ENCODE measurements around the gene ANKRD55.
A peak's percentile ranks its signal among the peaks of the same experiment; 100 is the strongest.
"Not testable (repeated sequence)": the region's sequence is repeated elsewhere in the genome, so short reads cannot be mapped to it uniquely, and the experiment has no call there.

The ANKRD55 gene

GRCh38 chr5:56100439-56101176, 132.5 kb downstream of the ANKRD55 start:
- DNase-seq: no peak

- no peak for DNase-seq
These were observed 133.8 kb downstream of the ANKRD55 start for GRCh38 chr5:56099346-56099745.

- DNase-seq: no peak
These were observed 136.1 kb downstream of the ANKRD55 start for GRCh38 chr5:56097055-56097454.

DNA sequence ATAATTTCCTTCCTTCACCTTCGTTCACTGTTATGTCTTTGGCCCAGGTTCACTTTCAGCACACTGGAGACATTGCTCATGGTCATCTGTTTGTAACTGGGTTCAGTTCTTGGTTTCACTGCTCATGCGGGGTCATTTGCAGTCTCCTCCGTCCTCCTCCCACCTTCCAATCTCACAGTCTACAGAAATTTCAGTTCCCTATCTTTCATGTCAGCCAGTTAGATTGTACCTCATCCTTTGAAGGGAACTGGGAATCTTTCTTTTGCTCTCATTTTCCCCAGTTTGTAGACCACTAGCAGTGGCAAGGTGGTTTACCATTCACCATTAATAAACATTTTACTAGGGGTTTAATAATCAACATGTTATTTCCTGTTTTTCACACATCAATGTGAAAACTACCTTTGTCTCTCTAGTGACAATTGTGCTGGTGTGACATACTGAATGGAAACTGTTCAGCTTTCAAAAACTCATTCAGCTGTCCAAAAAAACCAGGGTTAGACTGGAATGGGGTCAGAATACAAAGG, 137.5 kb downstream of the ANKRD55 start:
- no peak for DNase-seq

DNA sequence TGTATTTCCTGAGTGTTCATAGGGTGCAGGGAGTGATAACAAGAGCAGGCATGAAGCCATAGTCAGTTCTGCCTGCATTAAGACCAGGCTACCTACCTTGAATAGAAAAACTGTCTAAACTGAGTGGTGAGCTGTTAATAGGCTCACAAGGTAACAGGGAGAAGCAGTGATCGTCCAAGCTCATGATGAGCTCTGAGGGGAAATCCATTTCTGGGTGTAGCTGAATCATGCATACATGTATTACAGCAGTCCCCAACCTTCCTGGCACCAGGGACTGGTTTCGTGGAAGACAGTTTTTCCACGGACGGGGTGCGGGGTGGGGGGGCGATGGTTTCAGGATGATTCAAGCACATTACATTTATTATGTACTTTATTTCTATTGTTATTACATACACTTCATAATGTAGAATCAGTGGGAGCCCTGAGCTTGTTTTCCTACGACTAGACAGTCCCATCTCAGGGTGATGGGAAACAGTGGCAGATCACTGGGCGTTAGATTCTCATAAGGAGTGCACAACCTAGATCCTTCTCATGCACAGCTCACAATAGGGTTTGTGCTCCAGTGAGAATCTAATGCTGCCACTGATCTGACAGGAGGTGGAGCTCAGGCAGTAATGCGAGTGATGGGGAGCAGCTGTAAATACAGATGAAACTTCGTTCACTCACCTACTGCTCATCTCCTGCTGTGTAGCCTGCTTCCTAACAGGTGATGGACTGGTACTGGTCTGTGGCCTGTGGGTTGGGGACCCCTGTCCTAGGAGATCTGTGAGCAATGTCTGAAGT, 138.4 kb downstream of the ANKRD55 start:
- DNase-seq: peak; percentile 79 to 85

- no peak for DNase-seq
These were observed 139.2 kb downstream of the ANKRD55 start for GRCh38 chr5:56093970-56094369.

DNA sequence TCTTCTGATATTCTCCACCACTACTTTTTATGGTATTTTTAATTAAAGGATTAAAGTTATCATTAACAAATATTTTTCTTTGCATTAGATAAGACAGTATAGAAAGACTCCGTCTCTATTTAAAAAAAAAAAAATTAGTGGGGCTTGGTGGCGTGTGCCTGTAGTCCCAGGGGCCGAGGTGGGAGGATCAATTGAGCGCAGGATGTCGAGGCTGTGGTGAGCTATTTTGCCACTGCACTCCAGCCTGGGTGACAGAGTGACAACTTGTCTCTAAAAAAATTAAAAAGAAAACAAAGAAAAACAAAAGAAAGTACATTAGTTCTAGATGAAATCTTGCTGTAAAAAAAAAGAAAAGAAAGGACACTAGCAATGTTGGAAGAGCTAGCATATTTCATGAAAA, 141.0 kb downstream of the ANKRD55 start:
- DNase-seq: no peak

DNA sequence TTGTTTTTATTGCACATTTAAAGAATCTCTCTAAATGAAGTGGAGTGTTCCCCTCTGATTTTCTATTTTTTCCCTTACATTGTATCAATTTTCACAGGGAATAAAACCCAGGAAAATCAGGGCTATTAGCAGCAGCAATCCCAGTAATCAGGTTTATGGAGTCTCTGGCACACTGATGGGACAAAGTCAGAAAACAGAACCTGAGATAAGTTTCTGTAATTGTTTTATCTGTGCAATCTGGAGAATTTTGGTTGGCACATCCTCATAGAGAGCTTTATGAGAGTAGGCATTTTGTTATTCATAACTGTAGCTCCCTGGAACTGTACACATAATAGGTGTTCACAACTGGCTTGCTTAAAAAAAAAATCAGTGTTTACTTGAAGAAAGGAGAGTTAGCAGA, 141.5 kb downstream of the ANKRD55 start:
- DNase-seq: no peak

- DNase-seq: no peak
These were observed 142.2 kb downstream of the ANKRD55 start for GRCh38 chr5:56090793-56091460.

- peak; percentile 47 to 60 for DNase-seq
These were observed 143.9 kb downstream of the ANKRD55 start for GRCh38 chr5:56088967-56089829.

- DNase-seq: no peak
These were observed 144.6 kb downstream of the ANKRD55 start for GRCh38 chr5:56088431-56088949.

- no peak for DNase-seq
These were observed 147.9 kb downstream of the ANKRD55 start for GRCh38 chr5:56085193-56085592.

DNA sequence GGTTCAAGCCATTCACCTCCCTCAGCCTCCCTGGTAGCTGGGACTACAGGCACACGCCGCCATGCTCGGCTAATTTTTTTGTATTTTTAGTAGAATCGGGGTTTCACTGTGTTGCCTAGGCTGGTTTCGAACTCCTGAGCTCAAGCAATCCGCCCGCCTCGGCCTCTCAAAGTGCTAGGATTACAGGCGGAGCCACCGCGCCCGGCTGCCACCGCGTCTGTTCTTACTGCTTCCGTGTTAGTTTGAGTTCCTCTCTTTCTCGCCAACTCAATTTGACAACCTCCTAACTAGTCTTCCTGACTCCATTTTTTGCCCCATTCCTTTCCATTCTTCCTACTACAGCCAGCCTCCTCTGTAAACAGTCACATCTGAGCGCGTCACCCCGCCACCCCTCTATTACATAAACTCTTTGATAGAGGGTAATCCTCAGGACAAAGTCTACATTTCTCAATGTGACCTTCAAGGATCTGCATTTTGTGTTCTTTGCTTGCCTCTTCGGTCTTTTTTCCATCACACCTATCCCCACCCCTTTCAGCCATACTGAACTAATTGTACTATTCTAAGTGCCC, 149.8 kb downstream of the ANKRD55 start:
- DNase-seq: no peak

GRCh38 chr5:56081053-56081642, 152.0 kb downstream of the ANKRD55 start:
- not testable (repeated sequence) for DNase-seq

DNA sequence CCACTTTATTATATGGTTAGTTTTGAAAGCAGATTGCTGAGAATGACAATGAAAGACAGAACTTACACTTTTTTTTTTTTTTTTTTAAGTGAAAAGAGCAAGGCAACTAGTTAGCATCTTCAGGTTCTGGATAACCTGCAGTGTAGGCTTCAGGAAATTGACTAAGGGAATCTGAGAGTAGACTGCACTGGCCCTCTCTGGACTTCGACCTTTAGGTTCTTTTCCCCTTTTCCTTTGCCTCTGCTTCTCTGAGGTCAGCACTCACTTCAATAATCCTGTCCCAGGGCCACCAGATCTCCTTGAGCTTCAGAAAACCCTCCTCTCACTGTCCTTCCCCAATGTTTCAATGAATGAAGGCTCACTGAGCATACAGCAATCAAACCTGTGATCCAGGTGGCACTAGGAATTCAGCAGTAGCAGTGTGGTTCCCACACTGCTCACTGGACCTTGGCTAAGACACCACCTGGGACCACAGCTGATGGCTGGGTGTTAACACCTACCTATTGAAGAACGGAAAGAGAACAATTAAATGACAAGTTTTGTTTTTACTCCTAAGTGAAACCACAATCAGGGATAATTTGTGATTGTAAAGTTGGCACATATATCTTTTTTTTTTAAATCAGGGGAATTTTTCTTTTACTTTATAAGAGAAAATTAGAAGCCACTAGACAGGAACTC, 152.6 kb downstream of the ANKRD55 start:
- DNase-seq: peak in 1 of 2 experiments; percentile 36

DNA sequence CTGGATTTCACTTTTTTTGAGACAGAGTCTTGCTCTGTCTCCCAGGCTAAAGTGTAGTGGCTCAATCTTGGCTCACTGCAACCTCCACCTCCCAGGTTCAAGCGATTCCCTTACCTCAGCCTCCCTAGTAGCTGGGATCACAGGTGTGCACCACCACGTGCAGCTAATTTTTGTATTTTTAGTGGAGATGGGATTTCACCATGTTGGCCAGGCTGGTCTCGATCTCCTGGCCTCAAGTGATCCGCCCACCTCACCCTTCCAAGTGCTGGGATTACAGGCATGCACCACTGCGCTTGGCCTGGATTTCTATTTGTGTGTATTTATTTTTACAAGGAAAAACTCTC, 154.0 kb downstream of the ANKRD55 start:
- DNase-seq: not testable (repeated sequence)

DNA sequence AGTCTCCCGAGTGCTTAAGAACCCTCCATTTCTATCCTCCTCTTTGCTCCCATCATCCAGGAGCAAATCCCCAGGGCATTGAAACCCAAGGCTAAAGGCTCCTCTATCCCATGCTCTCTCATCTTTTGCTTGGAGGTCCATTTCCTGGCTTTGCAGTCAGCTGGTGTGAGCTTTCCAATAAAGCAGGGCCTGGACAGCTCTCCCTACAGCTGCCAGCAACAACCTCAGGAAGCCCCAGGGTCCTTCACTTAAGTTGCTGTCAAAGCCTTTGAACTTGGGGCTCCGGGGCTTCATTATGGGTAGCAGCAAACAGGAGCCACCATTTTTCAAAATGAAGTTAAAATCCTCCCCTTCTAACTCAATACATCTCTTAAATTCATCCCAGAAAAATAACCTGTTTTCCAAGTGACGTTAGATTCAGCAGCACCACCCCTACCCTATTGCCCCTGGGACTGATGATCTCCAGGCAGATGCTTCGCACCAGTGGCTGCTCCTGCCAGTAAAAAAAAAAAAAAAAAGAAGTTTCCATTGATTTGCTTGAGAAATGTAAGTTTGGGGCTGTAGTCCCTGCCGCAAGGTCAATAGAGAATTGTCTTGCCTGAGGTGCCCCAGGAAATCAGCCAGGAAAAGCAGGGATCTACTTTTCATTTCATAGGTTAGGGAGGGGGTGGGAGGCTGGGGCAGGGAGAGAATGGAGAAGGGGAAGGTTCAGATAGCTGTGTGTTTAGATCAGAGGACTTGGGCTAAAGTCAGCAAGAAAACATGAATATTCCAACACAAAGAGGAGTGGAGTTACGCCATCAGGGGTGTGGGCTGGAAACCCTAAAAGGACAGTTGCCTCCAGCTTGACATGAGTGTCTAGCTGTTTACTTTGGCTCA, 154.6 kb downstream of the ANKRD55 start:
- no peak for DNase-seq

- DNase-seq: no peak
These were observed 155.3 kb downstream of the ANKRD55 start for GRCh38 chr5:56077796-56078233.

- no peak for DNase-seq
These were observed 156.6 kb downstream of the ANKRD55 start for GRCh38 chr5:56076486-56076885.

DNA sequence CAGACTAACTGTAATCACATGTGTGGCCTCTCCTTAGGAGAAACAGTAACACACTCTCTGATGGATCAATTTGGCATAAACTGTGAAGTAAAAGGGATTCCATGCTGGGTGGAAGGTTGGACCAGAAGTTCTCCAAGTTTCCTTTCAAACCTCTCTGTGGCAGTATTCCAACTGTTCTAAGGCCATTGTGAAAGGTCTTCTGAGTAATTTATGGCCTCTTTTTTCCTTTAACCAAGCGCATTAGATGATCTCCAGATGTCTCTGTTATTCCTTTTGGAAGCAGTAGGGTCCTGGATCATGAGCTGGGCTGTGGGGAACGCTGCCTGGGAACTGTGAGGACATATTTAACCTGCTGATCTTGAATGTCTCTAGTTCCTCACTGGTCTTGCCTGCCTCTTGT, 157.8 kb downstream of the ANKRD55 start:
- DNase-seq: no peak

All from activated CD4-positive, alpha-beta T cell treated with anti-CD3 and anti-CD28 coated beads, Interleukin-2, amount 50 U/mL, for 48 hours (primary cell).